Vagina (tissue), 2 donors: Measurements from ENCODE around the gene CLIP3. TPM values are rescaled to one million over a fixed set of nuclear protein-coding genes. Genes with fewer than 3 reads are reported as not detected.
A peak's percentile ranks its signal among the peaks of the same experiment; 100 is the strongest.

Experiments
- DNase-seq, 2 donors: peaks; one replicate each; pipeline ENCODE4 v3.0.0-alpha.2; 2017; ENCODE audit errors: extremely low spot score in 2 of 2
- H3K27ac ChIP-seq: fragments of 200-600 bp; sonication (generic); one replicate; pipeline ENCODE4 v1.5.1; 2019
- H3K27me3 ChIP-seq: fragments of 200-600 bp; sonication (generic); one replicate; pipeline ENCODE4 v1.5.1; 2019
- H3K36me3 ChIP-seq, 2 donors: fragments of 200-600 bp; sonication (generic); one replicate each; pipeline ENCODE4 v1.5.1; 2017 to 2019
- H3K4me1 ChIP-seq: fragments of 200-600 bp; sonication (generic); one replicate; pipeline ENCODE4 v1.5.1; 2019
- H3K4me3 ChIP-seq, 2 donors: fragments of 200-600 bp; sonication (generic); 1 replicate in 1 of 2; 2 replicates in 1 of 2; pipeline ENCODE4 v1.5.1; 2016 to 2019
- H3K9me3 ChIP-seq: fragments of 200-600 bp; sonication (generic); one replicate; pipeline ENCODE4 v1.5.1; 2019
- POLR2A ChIP-seq, 2 donors: fragments of 450-650 bp; IDR thresholded peaks; one replicate each; pipeline ENCODE4 v1.6.1; 2017; ENCODE audit warnings: antibody characterized with exemption in 2 of 2, mild to moderate bottlenecking in 2 of 2, moderate library complexity in 2 of 2
- POLR2AphosphoS5 ChIP-seq, 2 donors: sonication (generic); formaldehyde crosslinking; IDR thresholded peaks; one replicate each; pipeline ENCODE4 v1.9.0; 2017; ENCODE audit warnings: antibody characterized with exemption in 2 of 2, mild to moderate bottlenecking in 2 of 2, low read depth in 1 of 2; ENCODE audit not compliant: insufficient read depth in 1 of 2
- intact Hi-C: fragments of 100-400 bp; cut with DNase I; formaldehyde crosslinking; loops from one replicate; pipeline ENCODE4 v1.15.1; 2023
- total RNA-seq: library from RNA; depleted of rRNA; stranded (reverse); fragments of >200 nt; gene quantifications from one replicate; pipeline ENCODE4 v1.2.3, GENCODE V29; 2016
- TF ChIP-seq, protein P1 (sequence below), 3 experiments: fragments of 450-650 bp in 2 of 3; fragments of 200-600 bp in 1 of 3; sonication (generic) in 1 of 3; IDR thresholded peaks; one replicate each; pipeline ENCODE4 v1.5.1; 2017 to 2019; ENCODE audit warnings: antibody characterized with exemption in 3 of 3, mild to moderate bottlenecking in 2 of 3, moderate library complexity in 2 of 3

CLIP3 gene
- total RNA-seq, 1 donor from 2014 or later, result 31.9 TPM

DNA sequence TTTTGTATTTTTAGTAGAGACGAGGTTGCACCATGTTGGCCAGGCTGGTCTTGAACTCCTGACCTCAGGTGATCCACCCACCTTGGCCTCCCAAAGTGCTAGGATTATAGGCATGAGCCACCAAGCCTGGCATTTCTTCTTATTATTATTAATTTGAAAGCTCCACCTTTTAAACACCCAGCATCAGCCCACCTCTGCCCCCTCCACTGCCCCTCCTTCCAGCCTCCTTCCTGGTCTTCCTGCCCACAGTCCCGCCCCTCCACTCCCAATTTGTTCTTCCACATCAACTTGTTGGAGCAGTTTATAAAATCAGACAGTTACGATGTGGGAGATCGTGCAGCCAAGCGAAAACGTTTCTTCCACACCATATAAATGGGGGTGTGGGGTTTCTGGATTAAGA is 7.8 kb upstream of the CLIP3 start:
- H3K27ac ChIP-seq, result peak overlapping the region; percentile 69
- peaks cover 9% of the 10 kb centered on the region for H3K4me1 ChIP-seq
- no peak overlapping the region for H3K4me3 ChIP-seq
- H3K9me3 ChIP-seq, result no peaks in the 10 kb centered on the region
- TF ChIP-seq, protein P1, sequence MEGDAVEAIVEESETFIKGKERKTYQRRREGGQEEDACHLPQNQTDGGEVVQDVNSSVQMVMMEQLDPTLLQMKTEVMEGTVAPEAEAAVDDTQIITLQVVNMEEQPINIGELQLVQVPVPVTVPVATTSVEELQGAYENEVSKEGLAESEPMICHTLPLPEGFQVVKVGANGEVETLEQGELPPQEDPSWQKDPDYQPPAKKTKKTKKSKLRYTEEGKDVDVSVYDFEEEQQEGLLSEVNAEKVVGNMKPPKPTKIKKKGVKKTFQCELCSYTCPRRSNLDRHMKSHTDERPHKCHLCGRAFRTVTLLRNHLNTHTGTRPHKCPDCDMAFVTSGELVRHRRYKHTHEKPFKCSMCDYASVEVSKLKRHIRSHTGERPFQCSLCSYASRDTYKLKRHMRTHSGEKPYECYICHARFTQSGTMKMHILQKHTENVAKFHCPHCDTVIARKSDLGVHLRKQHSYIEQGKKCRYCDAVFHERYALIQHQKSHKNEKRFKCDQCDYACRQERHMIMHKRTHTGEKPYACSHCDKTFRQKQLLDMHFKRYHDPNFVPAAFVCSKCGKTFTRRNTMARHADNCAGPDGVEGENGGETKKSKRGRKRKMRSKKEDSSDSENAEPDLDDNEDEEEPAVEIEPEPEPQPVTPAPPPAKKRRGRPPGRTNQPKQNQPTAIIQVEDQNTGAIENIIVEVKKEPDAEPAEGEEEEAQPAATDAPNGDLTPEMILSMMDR (IDR thresholded peaks at IDR 0.05), result no peak
- no peaks in the 10 kb centered on the region for H3K27me3 ChIP-seq
- intact Hi-C loops, result no loop called here
- DNase-seq, result no peak
- H3K36me3 ChIP-seq, result no peaks in the 10 kb centered on the region

DNA sequence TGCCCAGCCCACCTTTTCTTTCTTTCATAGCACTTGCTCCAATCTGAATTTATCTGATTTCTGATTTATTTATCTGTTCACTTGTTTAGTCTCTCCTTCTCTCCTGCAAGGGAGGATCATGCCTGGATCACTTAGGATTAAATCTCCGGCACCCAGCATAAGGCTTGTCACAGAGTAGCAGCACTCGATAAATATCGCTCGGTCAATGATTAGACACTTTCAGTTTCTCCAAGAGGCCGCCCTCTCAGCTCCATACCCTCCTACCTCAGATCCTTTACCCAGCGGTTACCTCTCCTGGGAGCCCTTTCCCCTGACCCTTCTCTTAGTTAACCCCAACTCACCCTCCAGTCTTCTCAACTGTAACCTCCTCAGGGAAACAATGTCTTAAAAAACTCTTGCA is 1.4 kb downstream of the CLIP3 start:
- peak overlapping the region; percentile 86 for H3K27ac ChIP-seq
- no peak for DNase-seq
- H3K27me3 ChIP-seq, result no peaks in the 10 kb centered on the region
- peak overlapping the region in 1 of 2 donors; percentile 70 for H3K4me3 ChIP-seq
- H3K4me1 ChIP-seq, result peaks cover 15% of the 10 kb centered on the region
- intact Hi-C loops, result no loop called here
- H3K9me3 ChIP-seq, result no peaks in the 10 kb centered on the region
- no peaks in the 10 kb centered on the region for H3K36me3 ChIP-seq
- TF ChIP-seq, protein P1 (IDR thresholded peaks at IDR 0.05), result no peak
- TF ChIP-seq POLR2AphosphoS5 (IDR thresholded peaks at IDR 0.05; ENCODE audit: insufficient read depth in 1 of 2, low read depth in 1 of 2) (no peak), POLR2A (IDR thresholded peaks at IDR 0.05) (no peak)

DNA sequence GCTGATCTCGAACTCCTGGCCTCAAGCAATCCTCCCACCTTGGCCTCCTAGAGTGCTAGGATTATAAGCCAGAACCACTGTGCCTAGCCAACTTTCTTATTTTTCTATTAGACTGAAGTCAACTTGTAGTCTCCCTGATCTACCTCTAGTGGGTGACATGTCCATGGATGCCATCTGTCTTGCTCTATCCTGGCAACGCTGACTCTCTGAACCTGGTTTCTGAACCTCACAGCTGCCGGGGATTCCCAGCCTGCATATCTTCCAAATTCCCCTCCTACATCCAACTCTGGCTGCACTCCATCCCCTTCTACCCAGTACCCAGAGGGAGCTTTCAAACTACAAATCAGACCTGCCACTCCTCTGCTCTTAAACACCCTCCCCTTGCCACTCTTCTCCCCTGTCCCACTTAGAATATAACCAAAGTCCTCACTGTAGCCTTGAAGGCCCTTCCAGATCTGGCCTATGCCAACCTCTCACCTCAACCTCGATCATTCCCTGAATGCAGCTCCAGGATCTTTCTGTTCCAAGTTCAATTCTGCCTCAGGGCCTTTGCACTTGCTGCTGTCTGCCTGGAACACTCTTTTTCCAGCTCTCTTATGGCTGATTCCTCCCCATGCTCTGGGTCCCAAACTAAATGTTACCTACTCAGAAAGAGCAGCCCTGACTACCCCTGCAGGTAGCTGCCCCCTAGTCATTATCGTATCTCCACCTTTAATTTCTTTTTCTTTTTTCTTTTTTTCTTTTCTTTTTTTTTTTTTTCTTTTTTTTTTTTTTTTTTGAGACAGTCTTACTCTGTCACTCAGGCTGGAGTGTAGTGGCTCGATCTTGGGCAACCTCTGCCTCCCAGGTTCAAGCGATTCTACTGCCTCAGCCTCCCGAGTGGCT is 2.2 kb downstream of the CLIP3 start:
- TF ChIP-seq POLR2A (IDR thresholded peaks at IDR 0.05), result no peak
- TF ChIP-seq, protein P1 (IDR thresholded peaks at IDR 0.05), result no peak
- TF ChIP-seq POLR2AphosphoS5 (IDR thresholded peaks at IDR 0.05; ENCODE audit: insufficient read depth in 1 of 2, low read depth in 1 of 2), result no peak
- Histone ChIP-seq H3K27ac (no peak overlapping the region), H3K4me1 (peaks cover 15% of the 10 kb centered on the region), H3K4me3 (no peak overlapping the region), H3K9me3 (no peaks in the 10 kb centered on the region), H3K27me3 (no peaks in the 10 kb centered on the region), H3K36me3 (no peaks in the 10 kb centered on the region)
- intact Hi-C loops, result no loop called here
- DNase-seq, result no peak

DNA sequence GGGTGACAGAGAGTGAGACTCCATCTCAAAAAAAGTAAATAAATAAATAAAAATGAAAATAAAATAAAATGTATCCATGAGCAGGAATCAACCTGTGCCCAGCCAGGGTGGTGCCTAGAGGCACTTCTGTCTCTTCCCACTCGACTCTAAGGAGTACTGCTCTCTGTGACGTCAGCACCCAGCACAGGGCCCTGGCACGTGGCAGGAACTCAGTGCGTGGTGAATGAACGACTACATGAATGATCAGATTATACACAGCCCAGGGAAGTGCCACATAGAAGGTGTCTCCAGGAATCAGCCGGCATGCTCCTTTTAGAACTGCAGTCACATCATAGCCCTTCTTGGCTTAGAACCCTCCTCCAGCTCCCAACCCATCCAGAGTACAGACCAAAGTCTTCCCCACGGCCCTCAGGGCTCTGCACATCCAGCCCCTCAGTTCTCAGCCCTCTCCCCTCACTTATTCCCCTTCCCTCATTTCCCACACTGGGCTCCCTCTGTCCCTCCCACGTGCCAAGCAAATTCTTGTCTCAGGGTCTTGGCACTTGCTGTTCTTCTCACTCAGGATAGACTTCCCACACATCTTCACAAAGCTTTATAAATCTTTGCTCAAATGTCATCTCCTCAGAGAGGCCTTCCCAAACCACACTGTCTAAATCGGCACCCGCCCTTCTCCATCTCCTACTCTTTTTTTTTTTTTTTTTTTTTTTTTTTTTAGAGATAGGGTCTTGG is 4.2 kb downstream of the CLIP3 start:
- no peaks in the 10 kb centered on the region for H3K9me3 ChIP-seq
- H3K4me3 ChIP-seq, result no peak overlapping the region
- no peaks in the 10 kb centered on the region for H3K27me3 ChIP-seq
- H3K36me3 ChIP-seq, result peaks cover 0 to 18% of the 10 kb centered on the region in 2 donors
- TF ChIP-seq POLR2AphosphoS5 (IDR thresholded peaks at IDR 0.05; ENCODE audit: insufficient read depth in 1 of 2, low read depth in 1 of 2), result no peak
- no peak for TF ChIP-seq POLR2A (IDR thresholded peaks at IDR 0.05)
- TF ChIP-seq, protein P1 (IDR thresholded peaks at IDR 0.05), result no peak
- DNase-seq, result no peak
- intact Hi-C loops, result no loop called here
- H3K27ac ChIP-seq, result no peak overlapping the region
- H3K4me1 ChIP-seq, result peaks cover 15% of the 10 kb centered on the region

DNA sequence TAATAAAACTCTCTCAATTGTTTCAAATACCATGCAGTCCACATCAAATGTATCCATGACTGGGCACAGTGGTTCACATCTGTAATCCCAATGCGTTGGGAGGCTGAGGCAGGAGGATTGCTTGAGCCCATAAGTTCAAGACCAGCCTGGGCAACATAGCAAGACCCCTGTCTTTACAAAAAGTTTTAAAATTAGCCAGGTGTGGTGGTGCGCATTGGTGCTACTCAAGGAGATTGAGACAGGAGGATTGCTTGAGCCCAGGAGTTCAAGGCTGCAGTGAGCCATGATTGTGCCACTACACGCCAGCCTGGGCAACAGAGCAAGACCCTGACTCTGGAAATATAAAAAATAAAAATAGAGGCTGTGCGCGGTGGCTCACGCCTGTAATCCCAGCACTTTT is 5.0 kb downstream of the CLIP3 start:
- Histone ChIP-seq H3K27ac (no peak overlapping the region), H3K4me1 (peaks cover 14% of the 10 kb centered on the region), H3K9me3 (no peaks in the 10 kb centered on the region), H3K36me3 (peaks cover 0 to 25% of the 10 kb centered on the region in 2 donors), H3K27me3 (no peaks in the 10 kb centered on the region), H3K4me3 (no peak overlapping the region)
- intact Hi-C loops, result no loop called here
- TF ChIP-seq POLR2A (IDR thresholded peaks at IDR 0.05) (no peak), POLR2AphosphoS5 (IDR thresholded peaks at IDR 0.05; ENCODE audit: insufficient read depth in 1 of 2, low read depth in 1 of 2) (no peak)
- TF ChIP-seq, protein P1 (IDR thresholded peaks at IDR 0.05), result no peak
- no peak for DNase-seq
